Measurements from ENCODE around the gene TMEM255B. TPM values are rescaled to one million over a fixed set of nuclear protein-coding genes. Genes with fewer than 3 reads are reported as not detected.

The TMEM255B gene
- total RNA-seq: 0.71 and 1.4 TPM in 2 replicates

DNA sequence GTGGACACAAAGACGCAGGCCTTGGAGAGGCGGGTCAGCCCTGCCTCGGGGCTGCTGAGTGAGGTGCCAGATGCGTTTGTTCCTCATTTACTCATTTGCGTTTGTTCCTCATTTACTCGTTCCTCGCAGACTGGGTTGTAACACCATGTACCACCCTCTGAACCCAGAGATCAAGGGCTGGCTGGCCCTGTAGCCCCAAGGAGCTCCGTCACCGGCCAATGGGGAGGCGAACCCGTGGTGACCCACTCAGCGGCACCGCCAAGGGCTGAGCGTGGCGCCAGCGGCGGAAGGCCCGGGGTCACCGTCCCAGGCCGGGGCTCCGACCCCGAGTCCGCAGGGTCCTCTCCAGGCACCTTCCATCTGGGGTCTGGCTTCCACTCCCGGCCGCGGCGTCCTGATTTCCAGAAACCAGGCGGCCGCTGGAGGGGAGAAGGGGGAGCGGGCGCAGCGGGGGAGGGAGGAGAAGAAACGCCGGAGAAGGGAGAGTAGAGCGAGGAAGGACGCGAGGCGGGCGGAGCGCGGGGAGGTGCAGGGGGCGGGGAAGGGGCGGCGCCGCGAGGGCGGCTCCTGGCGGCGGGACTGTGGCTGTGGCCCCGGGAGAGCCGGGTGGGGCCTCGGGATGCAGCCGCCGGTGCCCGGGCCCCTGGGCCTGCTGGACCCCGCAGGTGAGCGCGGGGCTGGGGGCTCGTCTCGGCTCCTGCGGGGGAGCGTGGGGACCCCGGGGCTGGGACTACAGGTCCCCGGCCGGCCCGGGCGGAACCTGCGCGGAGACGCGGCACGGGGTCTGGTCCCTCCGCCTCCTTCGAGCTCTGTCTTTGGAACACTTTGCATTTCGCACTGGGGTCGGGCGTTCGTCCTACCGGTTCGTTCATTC, at the start of gene TMEM255B:
Gene TMEM255B, plus strand, starts transcription at position 576 of the 874 bp plus-strand sequence. Its CDS starts 44 bp downstream, at position 620.

DNA sequence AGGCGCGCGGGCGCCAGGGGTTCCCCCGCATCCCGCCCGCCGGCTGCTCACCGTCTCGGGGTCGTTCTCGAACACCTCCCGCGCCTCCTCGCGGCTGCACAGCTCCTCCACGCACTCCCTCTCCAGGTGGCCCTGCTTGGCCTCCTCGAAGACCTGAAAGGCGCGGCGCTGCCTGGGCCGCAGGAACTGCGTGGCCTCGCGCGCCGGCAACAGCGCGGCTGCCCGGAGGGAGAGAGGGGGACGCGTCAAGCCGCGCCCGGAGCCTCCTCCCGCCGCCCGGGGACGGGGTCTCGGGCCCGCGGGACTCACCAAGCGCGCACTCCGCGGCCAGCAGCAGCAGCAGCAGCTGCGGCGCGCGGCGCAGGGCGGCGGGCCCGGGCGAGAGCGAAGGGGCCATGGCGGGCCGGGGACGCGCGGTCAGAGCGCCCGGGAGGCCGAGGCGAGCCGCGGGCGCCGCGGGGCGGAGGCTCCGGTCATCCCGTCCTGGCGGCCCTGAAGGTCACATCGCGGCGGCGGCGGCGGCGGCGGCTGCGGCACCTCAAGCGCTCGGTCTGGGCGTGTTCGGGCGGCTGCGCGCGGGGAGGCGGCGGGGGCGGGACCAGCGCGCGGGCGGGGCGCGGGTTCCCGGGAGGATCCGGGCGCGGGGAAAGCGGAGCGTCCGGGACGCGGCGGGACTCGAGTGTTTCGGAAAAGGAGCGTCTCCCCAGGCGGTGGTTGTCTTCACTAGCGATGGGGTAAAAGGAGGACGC, 104.7 kb downstream of the TMEM255B start, which contains the start of gene GAS6:
Gene GAS6, minus strand, starts transcription at position 553 of the 749 bp plus-strand sequence. Its CDS starts 156 bp downstream, at position 397.

Other genes with a start within 250 kb of the TMEM255B start
- 25.0 and 34.6 TPM in 2 replicates for gene TFDP1, start 174.5 kb upstream of the TMEM255B start, total RNA-seq
- gene ATP4B, start 101.0 kb upstream of the TMEM255B start, total RNA-seq: not detected in 2 replicates
- gene GRK1, start 92.0 kb upstream of the TMEM255B start, total RNA-seq: under 0.01 TPM in 1 of 2 replicates, not detected in the other
- 122 and 125 TPM in 2 replicates for gene GAS6, start 104.8 kb downstream of the TMEM255B start, total RNA-seq
- gene C13orf46, start 214.8 kb downstream of the TMEM255B start, total RNA-seq: 0.28 TPM in 2 replicates

All from smooth muscle cell of bladder (primary cell).